A673 (cell line): ENCODE measurements around the gene CDPF1.

Experiments
- CTCF ChIP-seq: fragments of 300-800, 200-600 bp; sonication (generic); conservative IDR thresholded peaks from 2 replicates; pipeline ENCODE4 v1.5.1; 2017; ENCODE audit warnings: low read depth, mild to moderate bottlenecking, antibody characterized with exemption, low read length, moderate library complexity, mixed read lengths
- EZH2 ChIP-seq: fragments of 200-600 bp; sonication (generic); IDR thresholded peaks from 2 replicates; pipeline ENCODE4 v1.6.1; 2017; ENCODE audit warnings: borderline replicate concordance, low read depth, mild to moderate bottlenecking, mixed read lengths, antibody characterized with exemption, low read length; ENCODE audit not compliant: poor library complexity, severe bottlenecking

- no peak for TF ChIP-seq CTCF
- TF ChIP-seq EZH2 = no peak
Observed at GRCh38 chr22:46198274-46198673, 51.8 kb downstream of the CDPF1 start.
